ENCODE measurements around the gene TNS4.

TNS4 gene

DNA sequence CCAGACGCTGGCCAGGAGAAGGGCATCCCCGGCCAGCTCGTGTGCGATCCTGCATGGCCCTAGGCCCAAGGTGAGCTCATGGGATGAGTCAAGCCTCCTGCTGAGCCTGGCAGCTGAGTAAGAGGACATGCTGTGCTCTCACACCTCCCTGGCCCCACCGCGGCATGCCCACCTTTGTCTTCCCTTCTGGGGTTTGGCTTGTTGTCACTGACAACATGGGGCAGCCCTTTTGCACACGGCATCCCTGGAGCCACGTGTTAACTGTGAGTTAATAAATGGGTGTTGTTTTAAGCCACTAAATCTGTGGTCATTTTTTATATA is 8.9 kb upstream of the TNS4 start:
- H3K36me3 ChIP-seq (replicated peaks in 1 of 2; ENCODE audit: control insufficient read depth in 2 of 2, insufficient read depth in 2 of 2, low read length in 2 of 2): no peaks in the 10 kb centered on the region
- peak overlapping the region; percentile 61 for H3K23ac ChIP-seq (ENCODE audit: low read depth, low read length, poor library complexity)
- DNase-seq (ENCODE audit: low spot score): no peak
- H3K4ac ChIP-seq (ENCODE audit: low read length): no peak overlapping the region
- peaks cover 0 to 27% (median 0%) of the 10 kb centered on the region in 3 experiments for H3K27me3 ChIP-seq (ENCODE audit: control insufficient read depth in 3 of 3, insufficient read depth in 3 of 3, low read depth in 1 of 3, low read length in 3 of 3)
- H3K14ac ChIP-seq (ENCODE audit: low read length): peak overlapping the region; percentile 44
- no peak overlapping the region for H2BK5ac ChIP-seq (ENCODE audit: low read length)
- WGBS, 2 donors (ENCODE audit: extremely low coverage in 2 of 2, insufficient read length in 2 of 2, insufficient replicate concordance in 1 of 2): no CpG with 5 or more reads among the region's 8 CpGs
- H2BK120ac ChIP-seq (ENCODE audit: low read depth, low read length): no peak overlapping the region
- H2AK5ac ChIP-seq (ENCODE audit: low read depth, low read length): peak overlapping the region; percentile 77
- H3K4me2 ChIP-seq (ENCODE audit: insufficient read depth, low read length, poor library complexity, severe bottlenecking): no peak overlapping the region
- H3K27ac ChIP-seq (replicated peaks; ENCODE audit: low read length): no peak overlapping the region
- no peak overlapping the region for H3K4me3 ChIP-seq (ENCODE audit: low read length in 2 of 2)
- no peaks in the 10 kb centered on the region for H3K79me1 ChIP-seq (ENCODE audit: low read depth, low read length)
- H2BK12ac ChIP-seq (ENCODE audit: low read length): peak overlapping the region; percentile 64
- no peak overlapping the region for H2BK15ac ChIP-seq (ENCODE audit: low read length)
- H3K18ac ChIP-seq (ENCODE audit: low read length): peak overlapping the region; percentile 91
- no peaks in the 10 kb centered on the region for H3K9me3 ChIP-seq (replicated peaks in 1 of 2; ENCODE audit: control insufficient read depth in 2 of 2, insufficient read depth in 1 of 2, low read depth in 1 of 2, low read length in 2 of 2)
- H4K91ac ChIP-seq (ENCODE audit: low read depth, low read length, poor library complexity): no peak overlapping the region
- H3K4me1 ChIP-seq (ENCODE audit: control insufficient read depth in 2 of 2, insufficient read depth in 1 of 2, low read depth in 1 of 2, low read length in 2 of 2): peaks cover 2 to 7% of the 10 kb centered on the region in 2 donors
- H2AFZ ChIP-seq (ENCODE audit: low read length): no peak overlapping the region
- H3K9ac ChIP-seq (ENCODE audit: low read depth, low read length, poor library complexity): peak overlapping the region; percentile 44
- no peak overlapping the region for H4K8ac ChIP-seq (ENCODE audit: low read depth, low read length)

DNA sequence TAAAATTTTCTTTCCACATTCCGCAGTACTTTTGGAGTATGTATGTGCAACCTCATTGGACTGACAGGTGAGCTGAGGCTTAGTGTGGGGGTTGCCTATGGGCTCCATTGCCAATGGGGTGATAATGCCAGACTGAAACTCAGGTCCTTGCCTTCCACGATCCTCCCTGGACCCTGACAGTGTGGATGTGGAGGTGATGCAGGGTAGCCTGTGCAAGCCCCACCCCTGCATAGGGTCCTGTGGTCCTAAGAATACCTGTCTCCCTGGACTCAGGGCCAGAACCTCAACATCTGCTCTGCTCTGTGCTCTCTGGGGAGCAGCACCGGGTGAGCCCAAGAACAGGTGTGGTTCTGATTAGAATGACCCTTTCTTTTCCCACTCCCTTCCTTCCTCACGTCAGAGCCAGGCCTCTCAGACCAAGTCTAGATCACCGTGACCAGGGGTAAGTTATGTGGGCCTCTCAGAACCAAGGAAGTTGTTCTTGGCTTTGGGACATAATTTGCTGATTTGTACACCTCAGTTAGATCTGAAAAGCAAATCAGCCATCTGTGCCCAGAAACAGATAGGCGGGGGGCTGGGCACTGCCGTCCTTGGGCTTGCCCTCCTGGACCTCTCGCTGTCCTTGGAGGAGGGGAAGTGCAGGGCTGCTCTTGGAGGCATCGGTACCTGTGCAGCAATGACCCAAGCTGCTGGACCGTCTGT is 8.4 kb upstream of the TNS4 start:
- WGBS, 2 donors (ENCODE audit: extremely low coverage in 2 of 2, insufficient read length in 2 of 2, insufficient replicate concordance in 1 of 2): no CpG with 5 or more reads among the region's 10 CpGs
- no peak overlapping the region for H4K91ac ChIP-seq (ENCODE audit: low read depth, low read length, poor library complexity)
- H2BK15ac ChIP-seq (ENCODE audit: low read length): no peak overlapping the region
- no peak overlapping the region for H3K27ac ChIP-seq (replicated peaks; ENCODE audit: low read length)
- peak overlapping the region; percentile 64 for H2BK12ac ChIP-seq (ENCODE audit: low read length)
- no peaks in the 10 kb centered on the region for H3K9me3 ChIP-seq (replicated peaks in 1 of 2; ENCODE audit: control insufficient read depth in 2 of 2, insufficient read depth in 1 of 2, low read depth in 1 of 2, low read length in 2 of 2)
- peaks cover 2 to 7% of the 10 kb centered on the region in 2 donors for H3K4me1 ChIP-seq (ENCODE audit: control insufficient read depth in 2 of 2, insufficient read depth in 1 of 2, low read depth in 1 of 2, low read length in 2 of 2)
- H3K4me2 ChIP-seq (ENCODE audit: insufficient read depth, low read length, poor library complexity, severe bottlenecking): no peak overlapping the region
- no peak overlapping the region for H3K4me3 ChIP-seq (ENCODE audit: low read length in 2 of 2)
- no peak overlapping the region for H3K4ac ChIP-seq (ENCODE audit: low read length)
- H3K23ac ChIP-seq (ENCODE audit: low read depth, low read length, poor library complexity): peak overlapping the region; percentile 61
- H2BK5ac ChIP-seq (ENCODE audit: low read length): no peak overlapping the region
- no peak overlapping the region for H2BK120ac ChIP-seq (ENCODE audit: low read depth, low read length)
- no peaks in the 10 kb centered on the region for H3K36me3 ChIP-seq (replicated peaks in 1 of 2; ENCODE audit: control insufficient read depth in 2 of 2, insufficient read depth in 2 of 2, low read length in 2 of 2)
- H2AK5ac ChIP-seq (ENCODE audit: low read depth, low read length): peak overlapping the region; percentile 77
- no peak overlapping the region for H3K14ac ChIP-seq (ENCODE audit: low read length)
- DNase-seq (ENCODE audit: low spot score): no peak
- H3K9ac ChIP-seq (ENCODE audit: low read depth, low read length, poor library complexity): peak overlapping the region; percentile 44
- no peak overlapping the region for H2AFZ ChIP-seq (ENCODE audit: low read length)
- peak overlapping the region; percentile 91 for H3K18ac ChIP-seq (ENCODE audit: low read length)
- H4K8ac ChIP-seq (ENCODE audit: low read depth, low read length): no peak overlapping the region
- peaks cover 0 to 22% (median 0%) of the 10 kb centered on the region in 3 experiments for H3K27me3 ChIP-seq (ENCODE audit: control insufficient read depth in 3 of 3, insufficient read depth in 3 of 3, low read depth in 1 of 3, low read length in 3 of 3)
- no peaks in the 10 kb centered on the region for H3K79me1 ChIP-seq (ENCODE audit: low read depth, low read length)

DNA sequence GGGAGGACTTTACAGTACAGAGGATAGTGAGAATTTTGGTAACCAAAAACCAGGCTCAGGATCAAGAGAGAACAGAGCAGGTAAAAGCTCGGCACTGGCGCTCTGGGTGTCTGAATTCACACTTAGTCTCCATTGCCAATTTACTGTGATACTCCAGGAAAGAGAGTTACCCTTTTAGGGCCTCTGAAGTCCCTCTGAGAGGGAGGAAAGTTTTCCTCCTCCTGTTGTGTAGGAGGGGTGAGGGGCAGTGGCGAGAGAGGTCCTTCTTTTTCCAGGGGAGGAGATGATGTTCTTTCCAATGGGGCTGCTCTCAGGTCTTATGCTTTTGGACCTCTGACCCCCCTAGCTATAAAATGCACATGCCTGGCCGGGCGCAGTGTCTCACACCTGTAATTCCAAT is 5.4 kb upstream of the TNS4 start:
- Histone ChIP-seq H3K4me2 (ENCODE audit: insufficient read depth, low read length, poor library complexity, severe bottlenecking) (no peak overlapping the region), H2BK15ac (ENCODE audit: low read length) (no peak overlapping the region), H3K36me3 (replicated peaks in 1 of 2; ENCODE audit: control insufficient read depth in 2 of 2, insufficient read depth in 2 of 2, low read length in 2 of 2) (no peaks in the 10 kb centered on the region), H3K79me1 (ENCODE audit: low read depth, low read length) (no peaks in the 10 kb centered on the region), H2AFZ (ENCODE audit: low read length) (no peak overlapping the region), H3K27me3 (ENCODE audit: control insufficient read depth in 3 of 3, insufficient read depth in 3 of 3, low read depth in 1 of 3, low read length in 3 of 3) (peaks cover 0 to 19% (median 0%) of the 10 kb centered on the region in 3 experiments), H3K14ac (ENCODE audit: low read length) (no peak overlapping the region), H3K18ac (ENCODE audit: low read length) (no peak overlapping the region), H3K4ac (ENCODE audit: low read length) (no peak overlapping the region), H4K8ac (ENCODE audit: low read depth, low read length) (no peak overlapping the region), H2BK12ac (ENCODE audit: low read length) (no peak overlapping the region), H2BK5ac (ENCODE audit: low read length) (no peak overlapping the region), H3K9ac (ENCODE audit: low read depth, low read length, poor library complexity) (no peak overlapping the region), H3K4me3 (ENCODE audit: low read length in 2 of 2) (no peak overlapping the region), H3K9me3 (replicated peaks in 1 of 2; ENCODE audit: control insufficient read depth in 2 of 2, insufficient read depth in 1 of 2, low read depth in 1 of 2, low read length in 2 of 2) (no peaks in the 10 kb centered on the region), H3K4me1 (ENCODE audit: control insufficient read depth in 2 of 2, insufficient read depth in 1 of 2, low read depth in 1 of 2, low read length in 2 of 2) (peaks cover 2 to 7% of the 10 kb centered on the region in 2 donors), H3K27ac (replicated peaks; ENCODE audit: low read length) (no peak overlapping the region), H2BK120ac (ENCODE audit: low read depth, low read length) (no peak overlapping the region), H4K91ac (ENCODE audit: low read depth, low read length, poor library complexity) (no peak overlapping the region), H2AK5ac (ENCODE audit: low read depth, low read length) (no peak overlapping the region), H3K23ac (ENCODE audit: low read depth, low read length, poor library complexity) (no peak overlapping the region)
- no peak for DNase-seq (ENCODE audit: low spot score)
- WGBS, 2 donors (ENCODE audit: extremely low coverage in 2 of 2, insufficient read length in 2 of 2, insufficient replicate concordance in 1 of 2): no CpG with 5 or more reads among the region's 5 CpGs

DNA sequence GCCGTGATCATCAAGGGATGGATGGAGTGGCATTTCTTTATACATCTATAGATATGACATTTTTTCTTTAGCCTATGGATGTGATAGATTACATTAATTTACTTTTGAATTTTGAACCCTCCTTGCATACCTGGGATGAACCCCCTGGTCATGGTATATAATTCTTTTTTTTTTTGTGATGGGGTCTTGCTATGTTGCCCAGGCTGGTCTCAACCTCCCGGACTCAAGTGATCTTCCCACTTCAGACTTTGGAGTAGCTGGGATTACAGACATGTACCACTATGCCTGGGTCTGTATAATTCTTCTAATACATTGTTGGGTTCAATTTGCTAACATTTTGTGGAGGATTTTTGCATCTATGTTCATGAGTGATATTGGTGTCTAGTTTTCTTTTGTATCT is 1.7 kb upstream of the TNS4 start:
- Histone ChIP-seq H3K4me2 (ENCODE audit: insufficient read depth, low read length, poor library complexity, severe bottlenecking) (no peak overlapping the region), H3K36me3 (replicated peaks in 1 of 2; ENCODE audit: control insufficient read depth in 2 of 2, insufficient read depth in 2 of 2, low read length in 2 of 2) (no peaks in the 10 kb centered on the region), H2AK5ac (ENCODE audit: low read depth, low read length) (no peak overlapping the region), H4K91ac (ENCODE audit: low read depth, low read length, poor library complexity) (no peak overlapping the region), H3K79me1 (ENCODE audit: low read depth, low read length) (no peaks in the 10 kb centered on the region), H3K27me3 (ENCODE audit: control insufficient read depth in 3 of 3, insufficient read depth in 3 of 3, low read depth in 1 of 3, low read length in 3 of 3) (peaks cover 0 to 16% (median 0%) of the 10 kb centered on the region in 3 experiments), H3K4ac (ENCODE audit: low read length) (no peak overlapping the region), H3K27ac (replicated peaks; ENCODE audit: low read length) (no peak overlapping the region), H4K8ac (ENCODE audit: low read depth, low read length) (no peak overlapping the region), H2BK5ac (ENCODE audit: low read length) (no peak overlapping the region), H2BK120ac (ENCODE audit: low read depth, low read length) (no peak overlapping the region), H3K23ac (ENCODE audit: low read depth, low read length, poor library complexity) (no peak overlapping the region), H3K14ac (ENCODE audit: low read length) (no peak overlapping the region), H2BK15ac (ENCODE audit: low read length) (peak overlapping the region; percentile 65), H3K18ac (ENCODE audit: low read length) (no peak overlapping the region), H3K9ac (ENCODE audit: low read depth, low read length, poor library complexity) (no peak overlapping the region), H3K4me1 (ENCODE audit: control insufficient read depth in 2 of 2, insufficient read depth in 1 of 2, low read depth in 1 of 2, low read length in 2 of 2) (peaks cover 2 to 3% of the 10 kb centered on the region in 2 donors), H3K9me3 (replicated peaks in 1 of 2; ENCODE audit: control insufficient read depth in 2 of 2, insufficient read depth in 1 of 2, low read depth in 1 of 2, low read length in 2 of 2) (no peaks in the 10 kb centered on the region), H2AFZ (ENCODE audit: low read length) (no peak overlapping the region), H2BK12ac (ENCODE audit: low read length) (no peak overlapping the region), H3K4me3 (ENCODE audit: low read length in 2 of 2) (no peak overlapping the region)
- no CpG with 5 or more reads among the region's 2 CpGs for WGBS, 2 donors (ENCODE audit: extremely low coverage in 2 of 2, insufficient read length in 2 of 2, insufficient replicate concordance in 1 of 2)
- no peak for DNase-seq (ENCODE audit: low spot score)
